Nephron (organoid): Measurements from ENCODE around the gene CCDC85B.

Source experiments
- H3K27ac Mint-ChIP-seq, 3 experiments: 2 replicates each; pipeline ENCODE4 v1.8.0; 2020; ENCODE audit warnings: mixed read lengths in 3 of 3, mild to moderate bottlenecking in 2 of 3, moderate library complexity in 1 of 3
- H3K27me3 Mint-ChIP-seq: 2 replicates; pipeline ENCODE4 v1.8.0; 2021; ENCODE audit warnings: low read depth, mild to moderate bottlenecking, moderate library complexity, mixed read lengths
- H3K36me3 Mint-ChIP-seq: 2 replicates; pipeline ENCODE4 v1.8.0; 2020; ENCODE audit warnings: low read depth, mixed read lengths
- H3K4me1 Mint-ChIP-seq: 2 replicates; pipeline ENCODE4 v1.8.0; 2020; ENCODE audit warnings: mixed read lengths
- H3K4me3 Mint-ChIP-seq, 3 experiments: 2 replicates each; pipeline ENCODE4 v1.8.0; 2020; ENCODE audit warnings: mild to moderate bottlenecking in 3 of 3, mixed read lengths in 3 of 3, moderate library complexity in 2 of 3
- H3K9me3 Mint-ChIP-seq: 2 replicates; pipeline ENCODE4 v1.8.0; 2020; ENCODE audit warnings: mixed read lengths
- TF ChIP-seq, protein P1 (sequence below), 3 experiments: fragments of 200-600 bp; sonication (generic); IDR thresholded peaks; one replicate each; pipeline ENCODE4 v1.5.0; 2021; ENCODE audit warnings: antibody characterized with exemption in 3 of 3; ENCODE audit not compliant: unreplicated experiment in 3 of 3

CCDC85B gene

DNA sequence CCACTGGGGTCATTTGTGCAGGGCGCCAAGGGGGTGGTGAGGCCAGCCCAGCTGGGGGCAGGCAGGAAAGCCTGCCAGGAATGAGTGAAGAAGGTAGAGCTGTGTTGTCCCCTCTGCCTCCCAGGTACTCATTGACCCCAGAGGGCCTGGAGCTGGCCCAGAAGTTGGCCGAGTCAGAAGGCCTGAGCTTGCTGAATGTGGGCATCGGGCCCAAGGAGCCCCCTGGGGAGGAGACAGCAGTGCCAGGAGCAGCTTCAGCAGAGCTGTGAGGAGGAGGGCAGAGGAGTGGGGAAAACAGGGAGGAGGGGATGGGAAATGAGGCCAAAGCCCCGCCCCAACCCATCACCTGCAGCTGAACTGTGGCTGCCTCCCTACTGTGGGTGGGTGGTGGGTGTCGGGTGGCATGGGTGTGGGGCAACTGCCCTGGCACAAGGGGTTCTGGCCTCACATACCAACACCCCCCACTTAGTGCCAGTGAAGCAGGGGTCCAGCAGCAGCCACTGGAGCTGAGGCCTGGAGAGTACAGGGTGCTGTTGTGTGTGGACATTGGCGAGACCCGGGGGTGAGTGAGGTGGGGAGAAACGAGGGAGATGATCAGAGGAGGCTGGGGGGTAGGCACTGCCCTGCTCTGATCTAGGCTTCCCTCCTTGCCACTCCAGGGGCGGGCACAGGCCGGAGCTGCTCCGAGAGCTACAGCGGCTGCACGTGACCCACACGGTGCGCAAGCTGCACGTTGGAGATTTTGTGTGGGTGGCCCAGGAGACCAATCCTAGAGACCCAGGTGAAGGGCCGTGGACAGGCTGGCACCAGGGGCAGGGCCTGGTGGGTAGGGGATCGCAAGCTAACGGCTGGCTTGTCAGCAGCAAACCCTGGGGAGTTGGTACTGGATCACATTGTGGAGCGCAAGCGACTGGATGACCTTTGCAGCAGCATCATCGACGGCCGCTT lies 27.3 kb upstream of the CCDC85B start:
- H3K27ac Mint-ChIP-seq, result no peak overlapping the region
- no peaks in the 10 kb centered on the region for H3K9me3 Mint-ChIP-seq
- no peaks in the 10 kb centered on the region for H3K27me3 Mint-ChIP-seq
- H3K36me3 Mint-ChIP-seq, result peaks cover 33% of the 10 kb centered on the region
- H3K4me3 Mint-ChIP-seq, result peak overlapping the region; percentile 52 to 93 (median 79)
- TF ChIP-seq, protein P1, sequence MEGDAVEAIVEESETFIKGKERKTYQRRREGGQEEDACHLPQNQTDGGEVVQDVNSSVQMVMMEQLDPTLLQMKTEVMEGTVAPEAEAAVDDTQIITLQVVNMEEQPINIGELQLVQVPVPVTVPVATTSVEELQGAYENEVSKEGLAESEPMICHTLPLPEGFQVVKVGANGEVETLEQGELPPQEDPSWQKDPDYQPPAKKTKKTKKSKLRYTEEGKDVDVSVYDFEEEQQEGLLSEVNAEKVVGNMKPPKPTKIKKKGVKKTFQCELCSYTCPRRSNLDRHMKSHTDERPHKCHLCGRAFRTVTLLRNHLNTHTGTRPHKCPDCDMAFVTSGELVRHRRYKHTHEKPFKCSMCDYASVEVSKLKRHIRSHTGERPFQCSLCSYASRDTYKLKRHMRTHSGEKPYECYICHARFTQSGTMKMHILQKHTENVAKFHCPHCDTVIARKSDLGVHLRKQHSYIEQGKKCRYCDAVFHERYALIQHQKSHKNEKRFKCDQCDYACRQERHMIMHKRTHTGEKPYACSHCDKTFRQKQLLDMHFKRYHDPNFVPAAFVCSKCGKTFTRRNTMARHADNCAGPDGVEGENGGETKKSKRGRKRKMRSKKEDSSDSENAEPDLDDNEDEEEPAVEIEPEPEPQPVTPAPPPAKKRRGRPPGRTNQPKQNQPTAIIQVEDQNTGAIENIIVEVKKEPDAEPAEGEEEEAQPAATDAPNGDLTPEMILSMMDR (IDR thresholded peaks at IDR 0.05; ENCODE audit: unreplicated experiment in 3 of 3), result no peak
- peaks cover 14% of the 10 kb centered on the region for H3K4me1 Mint-ChIP-seq

DNA sequence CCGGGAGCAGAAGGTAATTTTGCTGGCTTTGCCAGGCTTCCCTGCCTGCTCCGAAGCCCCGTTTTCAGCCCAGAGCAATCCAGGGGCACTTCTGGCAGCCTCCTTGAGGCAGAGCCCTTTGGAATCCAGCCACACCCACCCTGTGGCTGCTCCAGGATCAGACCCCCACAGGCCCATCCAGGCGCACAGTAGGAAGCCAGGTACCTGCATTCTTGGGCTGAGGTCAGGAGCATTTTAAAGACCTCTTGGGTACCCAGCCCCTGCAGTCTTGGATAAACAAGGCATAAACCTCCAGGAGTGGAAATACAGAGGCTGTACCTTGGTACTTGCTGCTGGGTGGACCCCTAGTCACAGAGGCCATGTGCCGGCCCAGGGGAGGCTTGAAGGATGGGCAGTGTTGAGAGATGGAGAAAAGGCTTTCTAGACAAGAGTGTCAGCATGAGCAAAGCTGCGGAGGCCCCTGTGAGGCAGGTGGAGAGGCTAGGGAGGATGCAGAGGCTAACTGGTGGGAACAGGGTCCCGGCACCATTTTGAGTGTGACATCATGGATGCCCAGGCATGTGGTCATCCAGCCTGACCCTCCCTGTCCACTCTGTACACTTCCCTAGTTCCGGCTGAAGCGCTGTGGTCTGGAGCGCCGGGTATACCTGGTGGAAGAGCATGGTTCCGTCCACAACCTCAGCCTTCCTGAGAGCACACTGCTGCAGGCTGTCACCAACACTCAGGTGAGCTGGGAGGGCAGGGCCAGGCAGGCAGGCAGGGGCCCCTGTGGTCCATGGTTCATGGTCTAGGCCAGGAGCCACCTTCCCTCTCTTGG lies 26.4 kb upstream of the CCDC85B start:
- H3K36me3 Mint-ChIP-seq, result peaks cover 34% of the 10 kb centered on the region
- H3K27me3 Mint-ChIP-seq, result no peaks in the 10 kb centered on the region
- H3K27ac Mint-ChIP-seq, result no peak overlapping the region
- TF ChIP-seq, protein P1 (IDR thresholded peaks at IDR 0.05; ENCODE audit: unreplicated experiment in 3 of 3), result no peak
- peaks cover 10% of the 10 kb centered on the region for H3K4me1 Mint-ChIP-seq
- H3K4me3 Mint-ChIP-seq, result no peak overlapping the region
- no peaks in the 10 kb centered on the region for H3K9me3 Mint-ChIP-seq

DNA sequence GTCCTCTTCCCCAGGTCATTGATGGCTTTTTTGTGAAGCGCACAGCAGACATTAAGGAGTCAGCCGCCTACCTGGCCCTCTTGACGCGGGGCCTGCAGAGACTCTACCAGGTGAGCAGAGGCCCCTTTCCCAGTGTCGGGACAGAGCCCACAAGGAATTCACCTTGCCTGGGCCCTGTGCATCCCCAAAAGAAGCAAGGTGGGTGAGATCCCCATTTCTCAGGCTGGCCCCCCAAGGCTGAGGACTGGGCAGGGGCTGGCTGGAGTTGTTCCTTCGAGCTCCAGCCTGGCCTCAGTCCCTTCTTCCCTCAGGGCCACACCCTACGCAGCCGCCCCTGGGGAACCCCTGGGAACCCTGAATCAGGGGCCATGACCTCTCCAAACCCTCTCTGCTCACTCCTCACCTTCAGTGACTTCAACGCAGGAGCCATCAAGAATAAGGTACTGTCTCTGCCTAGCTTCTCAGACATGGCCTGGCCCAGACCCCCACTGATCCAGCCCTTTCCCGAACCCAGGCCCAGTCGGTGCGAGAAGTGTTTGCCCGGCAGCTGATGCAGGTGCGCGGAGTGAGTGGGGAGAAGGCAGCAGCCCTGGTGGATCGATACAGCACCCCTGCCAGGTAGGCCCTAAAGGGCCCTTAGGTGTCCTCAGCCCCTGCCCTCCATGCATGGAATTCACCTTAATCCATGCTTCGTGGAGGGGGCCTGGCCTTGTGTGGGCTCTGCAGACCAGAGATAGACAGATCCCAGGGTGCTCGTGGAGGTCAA lies 25.6 kb upstream of the CCDC85B start:
- TF ChIP-seq, protein P1 (IDR thresholded peaks at IDR 0.05; ENCODE audit: unreplicated experiment in 3 of 3), result no peak
- Mint-ChIP-seq H3K36me3 (peaks cover 34% of the 10 kb centered on the region), H3K4me3 (peak overlapping the region in 1 of 3 experiments; percentile 21)

DNA sequence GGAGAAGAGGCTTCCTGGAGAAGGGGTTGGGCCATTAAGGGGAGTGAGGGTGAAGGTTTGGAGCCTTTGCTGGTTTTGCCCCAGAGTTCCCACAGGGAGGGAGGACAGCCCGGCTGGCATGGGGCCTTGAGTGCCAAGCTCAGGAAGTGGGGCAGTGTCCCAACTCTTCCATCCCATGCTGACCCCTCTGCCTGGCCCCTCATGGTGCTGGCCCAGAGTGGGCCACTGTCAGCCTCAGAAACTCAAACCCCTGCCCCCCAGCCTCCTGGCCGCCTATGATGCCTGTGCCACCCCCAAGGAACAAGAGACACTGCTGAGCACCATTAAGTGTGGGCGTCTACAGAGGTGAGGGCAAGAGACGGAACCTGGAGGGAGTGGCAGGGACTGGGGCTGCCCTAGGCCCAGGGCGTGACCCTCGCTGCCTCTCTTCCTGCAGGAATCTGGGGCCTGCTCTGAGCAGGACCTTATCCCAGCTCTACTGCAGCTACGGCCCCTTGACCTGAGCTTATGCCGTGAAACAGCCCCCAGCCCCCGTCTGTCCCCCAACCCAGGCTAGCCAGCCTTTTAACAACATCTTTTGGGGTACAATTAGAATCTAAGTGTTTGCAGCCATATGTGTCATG lies 24.8 kb upstream of the CCDC85B start:
- TF ChIP-seq, protein P1 (IDR thresholded peaks at IDR 0.05; ENCODE audit: unreplicated experiment in 3 of 3), result no peak
- H3K4me1 Mint-ChIP-seq, result peaks cover 8% of the 10 kb centered on the region
- no peak overlapping the region for H3K27ac Mint-ChIP-seq
- no peaks in the 10 kb centered on the region for H3K9me3 Mint-ChIP-seq
- peaks cover 37% of the 10 kb centered on the region for H3K36me3 Mint-ChIP-seq
- H3K27me3 Mint-ChIP-seq, result no peaks in the 10 kb centered on the region
- no peak overlapping the region for H3K4me3 Mint-ChIP-seq

More for the DNA sequence above, 25.6 kb upstream of the CCDC85B start:
- Mint-ChIP-seq H3K27me3 (no peaks in the 10 kb centered on the region), H3K27ac (no peak overlapping the region), H3K9me3 (no peaks in the 10 kb centered on the region), H3K4me1 (peaks cover 9% of the 10 kb centered on the region)

DNA sequence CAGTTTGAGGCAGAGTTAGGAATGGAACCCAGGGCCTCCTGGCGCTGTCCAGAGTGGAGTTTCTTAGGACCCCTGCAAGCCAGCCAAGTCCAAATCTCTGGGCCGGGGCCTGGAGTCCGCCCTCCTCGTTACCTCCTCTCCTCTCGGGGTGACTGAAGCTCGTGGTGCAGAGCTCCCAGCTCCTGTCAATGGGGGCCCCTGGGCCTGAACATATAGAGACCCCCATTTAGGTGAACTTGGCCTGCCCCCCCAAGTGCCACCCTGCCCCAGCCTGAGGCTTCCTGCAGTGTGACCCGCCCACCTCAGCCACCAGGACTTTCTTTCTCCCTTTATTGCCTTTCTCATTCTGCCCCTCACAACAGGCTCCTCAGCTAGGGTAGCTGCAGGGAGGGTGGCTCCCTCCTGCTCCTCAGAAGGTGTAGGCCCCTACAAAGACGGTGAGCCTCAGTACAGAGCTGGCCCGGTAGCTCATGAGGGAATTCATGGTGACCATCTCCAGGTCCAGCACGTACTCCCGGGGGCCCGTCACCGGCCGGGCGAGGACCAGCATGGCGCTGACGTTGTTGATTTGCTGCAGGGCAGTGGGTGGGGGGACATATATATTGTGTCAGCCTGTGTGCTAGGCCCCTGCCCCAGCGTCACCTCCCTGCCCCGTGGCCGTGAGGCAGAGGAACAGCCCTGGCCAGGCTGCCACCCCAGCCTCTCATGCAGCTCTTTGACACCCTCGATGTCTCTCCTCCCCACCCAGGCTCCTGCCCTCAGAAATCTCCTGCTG lies 23.8 kb upstream of the CCDC85B start:
- Mint-ChIP-seq H3K4me1 (peaks cover 8% of the 10 kb centered on the region), H3K36me3 (peaks cover 38% of the 10 kb centered on the region), H3K4me3 (peak overlapping the region in 1 of 3 experiments; percentile 23), H3K27me3 (no peaks in the 10 kb centered on the region), H3K27ac (no peak overlapping the region), H3K9me3 (no peaks in the 10 kb centered on the region)
- TF ChIP-seq, protein P1 (IDR thresholded peaks at IDR 0.05; ENCODE audit: unreplicated experiment in 3 of 3), result no peak
